Measurements from ENCODE around the gene MTARC1.

GRCh38 chr1:220815409-220815808 is 28.7 kb downstream of the MTARC1 start:
- no peak for TF ChIP-seq CTCF (IDR thresholded peaks at IDR 0.05)
- TF ChIP-seq POLR2A (IDR thresholded peaks at IDR 0.05): no peak
- TF ChIP-seq EP300 (IDR thresholded peaks at IDR 0.05): peak in 1 of 4 donors; percentile 46
